ENCODE measurements around the gene CERS1. TPM values are rescaled to one million over a fixed set of nuclear protein-coding genes. Genes with fewer than 3 reads are reported as not detected.
A peak's percentile ranks its signal among the peaks of the same experiment; 100 is the strongest.

Gene CERS1
- polyA plus RNA-seq, 2 of the 4 experiments (the other 2 are of a cell fraction) = 1.7 to 3.4 TPM

DNA sequence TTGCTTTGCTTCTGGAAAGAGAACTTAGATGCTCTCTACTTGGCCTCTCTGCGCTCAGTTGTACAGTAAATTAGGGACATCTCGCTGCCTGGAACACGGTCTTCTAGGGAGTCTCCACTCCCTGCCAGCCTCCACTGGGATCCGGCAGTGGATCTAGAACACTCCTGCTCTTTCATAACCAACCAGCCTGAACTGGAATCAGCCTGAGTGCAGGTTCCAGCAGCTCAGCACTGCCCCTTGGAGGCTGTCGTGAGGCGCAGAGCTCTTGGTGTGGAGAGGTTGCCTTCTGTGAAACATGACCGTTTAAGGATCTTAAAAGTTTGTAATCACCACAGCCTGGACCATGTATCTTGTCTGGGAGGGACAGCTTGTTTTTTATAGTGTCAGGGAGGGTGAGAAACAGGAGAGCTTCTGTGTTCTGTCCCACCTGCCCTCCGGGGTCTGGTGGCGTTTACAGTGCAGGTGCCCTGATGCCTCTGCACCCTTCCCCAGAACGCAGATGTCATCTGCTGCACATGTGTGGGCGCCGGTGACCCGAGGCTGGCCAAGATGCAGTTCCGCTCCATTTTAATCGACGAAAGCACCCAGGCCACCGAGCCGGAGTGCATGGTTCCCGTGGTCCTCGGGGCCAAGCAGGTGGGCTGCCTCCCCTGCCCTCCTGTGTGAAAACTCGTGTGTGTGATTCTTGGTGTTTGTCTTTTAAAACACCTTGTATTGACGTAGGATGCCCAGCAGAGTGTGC is 39.4 kb downstream of the CERS1 start (continued):
- TF ChIP-seq, protein P1, sequence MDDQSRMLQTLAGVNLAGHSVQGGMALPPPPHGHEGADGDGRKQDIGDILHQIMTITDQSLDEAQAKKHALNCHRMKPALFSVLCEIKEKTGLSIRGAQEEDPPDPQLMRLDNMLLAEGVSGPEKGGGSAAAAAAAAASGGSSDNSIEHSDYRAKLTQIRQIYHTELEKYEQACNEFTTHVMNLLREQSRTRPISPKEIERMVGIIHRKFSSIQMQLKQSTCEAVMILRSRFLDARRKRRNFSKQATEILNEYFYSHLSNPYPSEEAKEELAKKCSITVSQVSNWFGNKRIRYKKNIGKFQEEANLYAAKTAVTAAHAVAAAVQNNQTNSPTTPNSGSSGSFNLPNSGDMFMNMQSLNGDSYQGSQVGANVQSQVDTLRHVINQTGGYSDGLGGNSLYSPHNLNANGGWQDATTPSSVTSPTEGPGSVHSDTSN (IDR thresholded peaks at IDR 0.05) = no peak
- TF ChIP-seq NR3C1 (IDR thresholded peaks at IDR 0.05) (no peak), ZFP36 (IDR thresholded peaks at IDR 0.05; ENCODE audit: borderline replicate concordance, partially characterized antibody) (no peak), CBX8 (IDR thresholded peaks at IDR 0.05) (no peak), GATA3 (IDR thresholded peaks at IDR 0.05; ENCODE audit: borderline replicate concordance) (no peak), HDAC2 (IDR thresholded peaks at IDR 0.05) (no peak), RARB (CRISPR knock-in tag; IDR thresholded peaks at IDR 0.05) (no peak)

DNA sequence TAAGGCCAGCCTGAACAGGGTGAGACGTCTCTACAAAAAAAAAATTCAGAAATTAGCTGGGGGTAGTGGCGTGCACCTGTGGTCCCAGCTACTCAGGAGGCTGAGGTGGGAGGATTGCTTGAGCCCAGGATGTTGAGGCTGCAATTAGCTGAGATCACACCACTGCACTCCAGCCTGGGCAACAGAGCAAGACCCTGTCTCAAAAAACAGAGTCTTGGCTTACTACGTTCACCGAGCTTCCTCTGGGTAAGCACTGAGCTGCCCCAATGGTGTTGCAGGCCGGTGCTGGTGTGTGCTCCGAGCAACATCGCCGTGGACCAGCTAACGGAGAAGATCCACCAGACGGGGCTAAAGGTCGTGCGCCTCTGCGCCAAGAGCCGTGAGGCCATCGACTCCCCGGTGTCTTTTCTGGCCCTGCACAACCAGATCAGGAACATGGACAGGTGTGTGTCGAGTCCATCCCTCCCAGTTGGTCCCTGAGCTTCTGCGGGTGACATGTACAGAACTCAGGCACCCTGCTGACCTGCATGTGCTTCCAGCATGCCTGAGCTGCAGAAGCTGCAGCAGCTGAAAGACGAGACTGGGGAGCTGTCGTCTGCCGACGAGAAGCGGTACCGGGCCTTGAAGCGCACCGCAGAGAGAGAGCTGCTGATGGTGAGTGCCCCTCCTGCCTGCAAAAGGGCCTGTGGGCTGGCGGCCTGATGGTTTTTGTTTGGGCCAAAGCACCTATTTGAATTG is 40.1 kb downstream of the CERS1 start:
- Histone ChIP-seq H3K9me3 (no peaks in the 10 kb centered on the region), H3K4me3 (no peak overlapping the region), H3K4me2 (no peak overlapping the region), H3K27ac (no peak overlapping the region), H3K4me1 (no peaks in the 10 kb centered on the region)
- FAIRE-seq (no peak), DNase-seq (ENCODE audit: low read depth in 1 of 2, low spot score in 1 of 2) (no peak), ATAC-seq (no peak)
- WGBS (ENCODE audit: missing lambda C conversion rate) = 95% methylated on average over 21 of the region's 27 CpGs
- TF ChIP-seq RFX5 (IDR thresholded peaks at IDR 0.05) (no peak), JUNB (IDR thresholded peaks at IDR 0.05) (no peak), ZSCAN20 (CRISPR knock-in tag; IDR thresholded peaks at IDR 0.05) (no peak), FOSL2 (IDR thresholded peaks at IDR 0.05) (no peak), FOSL2 (CRISPR knock-in tag; IDR thresholded peaks at IDR 0.05) (no peak)
- CTCF ChIA-PET = interaction anchor here (1.0 to 5.8 kb wide), 9 partner anchors 9 to 385 kb away, joined by 3 to 41 read pairs (median 4); no protein-coding TSS in a partner anchor
- POLR2A ChIA-PET = no interaction called here

GRCh38 chr19:18854982-18855381 is 41.0 kb downstream of the CERS1 start:
- ChIA-PET CTCF (interaction anchor here (1.0 to 5.8 kb wide), 6 partner anchors 8 to 262 kb away, joined by 3 to 41 read pairs (median 4); no protein-coding TSS in a partner anchor), POLR2A (no interaction called here)
- H3K4me1 ChIP-seq = no peaks in the 10 kb centered on the region
- ATAC-seq (no peak), DNase-seq (ENCODE audit: low read depth in 1 of 2, low spot score in 1 of 2) (no peak), FAIRE-seq (no peak)
- H3K27ac ChIP-seq = no peak overlapping the region
- WGBS (ENCODE audit: missing lambda C conversion rate) = 96% methylated on average over 24 of the region's 33 CpGs
- H3K9me3 ChIP-seq = no peaks in the 10 kb centered on the region
- no peak overlapping the region for H3K4me3 ChIP-seq
- no peak overlapping the region for H3K4me2 ChIP-seq
- no peak for TF ChIP-seq CEBPB (IDR thresholded peaks at IDR 0.05)
- TF ChIP-seq, protein P2, sequence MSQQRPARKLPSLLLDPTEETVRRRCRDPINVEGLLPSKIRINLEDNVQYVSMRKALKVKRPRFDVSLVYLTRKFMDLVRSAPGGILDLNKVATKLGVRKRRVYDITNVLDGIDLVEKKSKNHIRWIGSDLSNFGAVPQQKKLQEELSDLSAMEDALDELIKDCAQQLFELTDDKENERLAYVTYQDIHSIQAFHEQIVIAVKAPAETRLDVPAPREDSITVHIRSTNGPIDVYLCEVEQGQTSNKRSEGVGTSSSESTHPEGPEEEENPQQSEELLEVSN (IDR thresholded peaks at IDR 0.05; ENCODE audit: borderline replicate concordance, low read depth) = no peak
- TF ChIP-seq HOXA7 (CRISPR knock-in tag; IDR thresholded peaks at IDR 0.05) = no peak

DNA sequence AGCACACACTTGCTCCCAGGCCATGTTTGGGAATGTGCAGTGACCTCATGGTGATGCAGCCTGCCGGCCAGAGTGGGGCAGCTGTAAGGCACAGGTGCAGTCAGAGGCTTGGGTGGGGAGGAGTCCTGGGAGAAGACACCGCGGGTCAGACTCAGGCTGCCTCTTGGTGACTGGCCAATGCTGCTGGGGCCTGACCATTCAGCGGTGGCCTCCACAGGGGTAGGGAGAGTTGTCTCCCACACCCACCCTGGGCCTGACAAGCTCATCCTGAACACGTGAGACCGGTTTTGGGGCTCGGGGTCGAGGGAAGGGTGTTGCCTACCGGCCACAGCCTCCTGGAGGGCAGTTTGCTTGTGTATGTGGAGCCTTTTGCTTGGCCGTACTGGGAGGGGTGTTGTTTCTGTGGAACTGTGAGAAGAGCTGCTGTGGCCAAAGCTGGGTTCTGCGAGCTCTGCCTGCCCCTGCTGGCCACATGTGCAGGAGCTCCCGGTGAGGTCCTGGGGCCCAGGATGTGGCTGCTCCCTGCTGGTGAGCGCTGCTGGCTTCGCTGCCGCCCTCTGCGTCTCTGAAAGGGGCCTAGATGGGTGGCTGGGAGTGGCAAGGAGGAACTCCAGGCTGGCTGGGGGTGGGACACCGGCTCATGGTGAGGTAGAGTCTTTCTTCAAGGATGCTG is 42.1 kb downstream of the CERS1 start:
- no peaks in the 10 kb centered on the region for H3K4me1 ChIP-seq
- H3K4me3 ChIP-seq = no peak overlapping the region
- H3K9me3 ChIP-seq = no peaks in the 10 kb centered on the region
- H3K27ac ChIP-seq = no peak overlapping the region
- FAIRE-seq (no peak), ATAC-seq (peak; percentile 48 to 63; a peak in 3 of 6 replicates), DNase-seq (ENCODE audit: low read depth in 1 of 2, low spot score in 1 of 2) (no peak)
- ChIA-PET POLR2A (no interaction called here), CTCF (interaction anchor here (1.3 to 5.8 kb wide), 3 partner anchors 9 to 261 kb away, joined by 4 to 41 read pairs (median 5); no protein-coding TSS in a partner anchor)
- 94% methylated on average over 6 of the region's 17 CpGs for WGBS (ENCODE audit: missing lambda C conversion rate)
- no peak overlapping the region for H3K4me2 ChIP-seq
- no peak for TF ChIP-seq POLR2AphosphoS2 (conservative IDR thresholded peaks at IDR 0.05; ENCODE audit: low read length)
- TF ChIP-seq CBX8 (IDR thresholded peaks at IDR 0.05) = no peak
- no peak for TF ChIP-seq BHLHE40 (IDR thresholded peaks at IDR 0.05; ENCODE audit: low read depth, low read length)
- no peak for TF ChIP-seq SREBF2 (IDR thresholded peaks at IDR 0.05)
- no peak for TF ChIP-seq HDAC2 (IDR thresholded peaks at IDR 0.05)
- TF ChIP-seq CHD2 (IDR thresholded peaks at IDR 0.05; ENCODE audit: low read length, partially characterized antibody) = no peak
- no peak for TF ChIP-seq NR3C1 (IDR thresholded peaks at IDR 0.05)
- no peak for TF ChIP-seq RARB (CRISPR knock-in tag; IDR thresholded peaks at IDR 0.05)
- no peak for TF ChIP-seq ZC3H11A (IDR thresholded peaks at IDR 0.05)
- TF ChIP-seq EHF (CRISPR knock-in tag; IDR thresholded peaks at IDR 0.05) = no peak
- TF ChIP-seq EP300 (IDR thresholded peaks at IDR 0.05) = no peak
- no peak for TF ChIP-seq JUNB (IDR thresholded peaks at IDR 0.05)
- no peak for TF ChIP-seq FOXS1 (CRISPR knock-in tag; IDR thresholded peaks at IDR 0.05)
- TF ChIP-seq, protein P3, sequence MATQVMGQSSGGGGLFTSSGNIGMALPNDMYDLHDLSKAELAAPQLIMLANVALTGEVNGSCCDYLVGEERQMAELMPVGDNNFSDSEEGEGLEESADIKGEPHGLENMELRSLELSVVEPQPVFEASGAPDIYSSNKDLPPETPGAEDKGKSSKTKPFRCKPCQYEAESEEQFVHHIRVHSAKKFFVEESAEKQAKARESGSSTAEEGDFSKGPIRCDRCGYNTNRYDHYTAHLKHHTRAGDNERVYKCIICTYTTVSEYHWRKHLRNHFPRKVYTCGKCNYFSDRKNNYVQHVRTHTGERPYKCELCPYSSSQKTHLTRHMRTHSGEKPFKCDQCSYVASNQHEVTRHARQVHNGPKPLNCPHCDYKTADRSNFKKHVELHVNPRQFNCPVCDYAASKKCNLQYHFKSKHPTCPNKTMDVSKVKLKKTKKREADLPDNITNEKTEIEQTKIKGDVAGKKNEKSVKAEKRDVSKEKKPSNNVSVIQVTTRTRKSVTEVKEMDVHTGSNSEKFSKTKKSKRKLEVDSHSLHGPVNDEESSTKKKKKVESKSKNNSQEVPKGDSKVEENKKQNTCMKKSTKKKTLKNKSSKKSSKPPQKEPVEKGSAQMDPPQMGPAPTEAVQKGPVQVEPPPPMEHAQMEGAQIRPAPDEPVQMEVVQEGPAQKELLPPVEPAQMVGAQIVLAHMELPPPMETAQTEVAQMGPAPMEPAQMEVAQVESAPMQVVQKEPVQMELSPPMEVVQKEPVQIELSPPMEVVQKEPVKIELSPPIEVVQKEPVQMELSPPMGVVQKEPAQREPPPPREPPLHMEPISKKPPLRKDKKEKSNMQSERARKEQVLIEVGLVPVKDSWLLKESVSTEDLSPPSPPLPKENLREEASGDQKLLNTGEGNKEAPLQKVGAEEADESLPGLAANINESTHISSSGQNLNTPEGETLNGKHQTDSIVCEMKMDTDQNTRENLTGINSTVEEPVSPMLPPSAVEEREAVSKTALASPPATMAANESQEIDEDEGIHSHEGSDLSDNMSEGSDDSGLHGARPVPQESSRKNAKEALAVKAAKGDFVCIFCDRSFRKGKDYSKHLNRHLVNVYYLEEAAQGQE (IDR thresholded peaks at IDR 0.05) = no peak
- TF ChIP-seq ATOH8 (CRISPR knock-in tag; IDR thresholded peaks at IDR 0.05; ENCODE audit: low read depth) = no peak
